ENCODE results near the gene ZNF783. TPM values are rescaled to one million over a fixed set of nuclear protein-coding genes. Genes with fewer than 3 reads are reported as not detected.

Gene ZNF783
- total and polyA plus RNA-seq, 9 of the 15 experiments (the other 6 are each of a cell fraction or from before 2014, with no cell fraction given), result 0.66 to 11.2 (median 5.4) TPM

- TF ChIP-seq ATF3 (IDR thresholded peaks at IDR 0.05), result no peak
- TF ChIP-seq ATF3 (CRISPR knock-in tag; conservative IDR thresholded peaks at IDR 0.05), result 0 out of 2 replicates have a peak, but pooled peaks have one; percentile 17
- TF ChIP-seq ZNF717 (CRISPR knock-in tag; IDR thresholded peaks at IDR 0.05), result no peak
- no peak for TF ChIP-seq THRA (IDR thresholded peaks at IDR 0.05)
- TF ChIP-seq CHD1 (IDR thresholded peaks at IDR 0.05; ENCODE audit: low read length), result no peak
- peak; percentile 90 to 93 for TF ChIP-seq E2F6 (IDR thresholded peaks at IDR 0.05; ENCODE audit: borderline replicate concordance in 1 of 2, extremely low read depth in 1 of 2, insufficient read depth in 1 of 2, insufficient read length in 1 of 2, low read depth in 1 of 2, low read length in 1 of 2, poor library complexity in 1 of 2, severe bottlenecking in 1 of 2)
- TF ChIP-seq PTTG1 (tag; IDR thresholded peaks at IDR 0.05; ENCODE audit: low read depth), result no peak
- no peak for TF ChIP-seq POU5F1 (IDR thresholded peaks at IDR 0.05; ENCODE audit: borderline replicate concordance, low read depth, low read length, partially characterized antibody)
- TF ChIP-seq ZNF41 (CRISPR knock-in tag; conservative IDR thresholded peaks at IDR 0.05), result no peak
- no peak for TF ChIP-seq SMARCC2 (IDR thresholded peaks at IDR 0.05; ENCODE audit: low read depth)
- TF ChIP-seq HES1 (IDR thresholded peaks at IDR 0.05; ENCODE audit: low read depth), result no peak
- TF ChIP-seq ARID1B (IDR thresholded peaks at IDR 0.05), result no peak
- peak; percentile 31; the same call in 1 of the 2 replicates for TF ChIP-seq EP400 (IDR thresholded peaks at IDR 0.05)
- TF ChIP-seq ZKSCAN1 (IDR thresholded peaks at IDR 0.05; ENCODE audit: low read depth, low read length), result no peak
- no peak for TF ChIP-seq ZNF212 (CRISPR knock-in tag; IDR thresholded peaks at IDR 0.05)
These were observed at the start of gene ZNF783 (continued) for GRCh38 chr7:149261829-149262617.
